Lung microvascular endothelial cell (primary cell): ENCODE data around the gene DEFB132. TPM values are rescaled to one million over a fixed set of nuclear protein-coding genes. Genes with fewer than 3 reads are reported as not detected.
A peak's percentile ranks its signal among the peaks of the same experiment; 100 is the strongest.

Experiments used
- DNase-seq, 2 donors: peaks; one replicate each; pipeline versions ENCODE4 v3.0.0 to v3.0.0-alpha.2; 2010; ENCODE audit warnings: low read depth in 2 of 2
- total RNA-seq: library from RNA; depleted of rRNA; stranded (reverse); fragments of >200 nt; gene quantifications from 2 replicates; pipeline ENCODE4 v1.2.1, GENCODE V29; 2014

The DEFB132 gene
- total RNA-seq, 1 donor from 2014 or later, result not detected

- DNase-seq, result no peak
These were observed 6.2 kb downstream of the DEFB132 start for GRCh38 chr20:263701-264100.

- peak; percentile 79 to 84 for DNase-seq
These were observed 9.4 kb downstream of the DEFB132 start for GRCh38 chr20:266596-267562.

GRCh38 chr20:270517-270916, 13.0 kb downstream of the DEFB132 start:
- no peak for DNase-seq

- DNase-seq, result no peak
These were observed 13.5 kb downstream of the DEFB132 start for GRCh38 chr20:271069-271468.

DNA sequence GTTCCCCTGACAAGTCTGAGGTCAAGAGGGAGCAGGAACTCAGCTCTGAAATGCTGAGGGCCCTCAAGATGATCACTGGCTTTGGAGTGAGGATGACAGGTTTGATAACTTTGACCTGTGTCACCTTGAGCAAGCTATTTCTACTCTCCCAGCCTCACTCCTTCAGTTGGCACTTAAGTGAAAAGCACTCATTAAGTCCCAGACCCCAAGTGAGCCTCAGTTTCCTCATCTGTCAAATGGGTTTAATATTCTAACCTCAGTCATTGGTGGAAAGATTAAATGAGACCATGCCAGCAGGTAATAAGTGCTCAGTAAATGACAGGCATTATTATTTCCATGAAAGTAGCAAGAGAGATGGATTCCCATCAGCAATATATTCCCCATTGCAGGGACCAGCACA, 14.0 kb downstream of the DEFB132 start:
- DNase-seq, result no peak

DNA sequence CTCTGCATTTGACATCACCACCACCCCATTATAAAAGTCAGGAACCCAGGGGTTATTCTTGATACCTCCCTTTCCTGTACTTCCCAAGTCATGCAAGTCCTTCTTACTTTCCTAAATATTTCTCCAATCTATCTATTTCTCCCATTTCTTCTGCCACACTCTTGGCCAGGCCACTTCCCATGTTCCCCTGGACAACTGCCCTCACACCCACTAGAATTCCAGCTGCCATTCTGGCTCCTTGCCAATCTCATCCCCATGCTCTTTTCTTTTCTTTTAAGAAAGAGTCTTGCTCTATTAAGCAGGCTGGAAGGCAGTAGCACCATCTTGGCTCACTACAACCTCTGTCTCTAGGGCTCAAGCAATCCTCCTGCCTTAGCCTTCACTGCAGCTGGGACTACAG, 15.2 kb downstream of the DEFB132 start:
- DNase-seq, result no peak

DNA sequence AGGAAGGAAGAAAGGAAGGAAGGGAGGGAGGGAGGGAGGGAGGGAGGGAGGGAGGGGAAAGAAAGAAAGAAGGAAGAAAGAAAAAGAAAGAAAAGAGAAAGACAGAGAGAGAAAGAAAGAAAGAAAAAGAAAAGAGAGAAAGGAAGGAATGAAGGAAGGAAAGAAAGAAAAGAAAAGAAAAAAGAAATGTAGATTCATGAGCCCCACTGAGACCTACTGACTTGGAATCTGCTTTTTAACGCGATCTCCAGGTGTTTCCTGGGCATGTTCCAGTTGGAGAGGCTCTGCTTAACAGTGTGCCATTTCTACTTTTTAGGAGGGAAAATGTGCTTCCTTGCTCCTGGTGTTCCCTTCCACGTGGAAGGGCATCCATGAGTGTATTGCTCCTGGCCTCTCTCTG, 16.4 kb downstream of the DEFB132 start:
- no peak for DNase-seq

DNA sequence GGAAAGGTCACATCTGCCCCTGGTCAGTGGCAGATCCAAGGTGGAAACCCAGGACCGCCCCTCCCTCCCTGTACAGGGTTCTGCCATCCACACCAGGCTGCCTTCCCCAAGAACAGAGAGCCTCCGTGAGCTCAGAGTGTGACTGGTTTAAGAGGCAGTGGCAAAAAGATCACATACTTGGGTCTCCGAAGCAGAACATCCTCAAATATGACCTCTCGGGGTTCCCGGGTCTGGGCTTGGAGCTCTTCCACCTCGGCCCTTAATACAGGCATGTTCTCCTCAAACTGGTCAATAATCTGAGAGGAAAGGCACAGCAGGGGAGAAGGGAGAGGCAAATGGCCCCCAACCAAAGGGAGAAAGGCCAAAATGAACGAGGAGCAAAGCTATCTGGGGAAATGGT, 18.3 kb downstream of the DEFB132 start:
- no peak for DNase-seq

DNA sequence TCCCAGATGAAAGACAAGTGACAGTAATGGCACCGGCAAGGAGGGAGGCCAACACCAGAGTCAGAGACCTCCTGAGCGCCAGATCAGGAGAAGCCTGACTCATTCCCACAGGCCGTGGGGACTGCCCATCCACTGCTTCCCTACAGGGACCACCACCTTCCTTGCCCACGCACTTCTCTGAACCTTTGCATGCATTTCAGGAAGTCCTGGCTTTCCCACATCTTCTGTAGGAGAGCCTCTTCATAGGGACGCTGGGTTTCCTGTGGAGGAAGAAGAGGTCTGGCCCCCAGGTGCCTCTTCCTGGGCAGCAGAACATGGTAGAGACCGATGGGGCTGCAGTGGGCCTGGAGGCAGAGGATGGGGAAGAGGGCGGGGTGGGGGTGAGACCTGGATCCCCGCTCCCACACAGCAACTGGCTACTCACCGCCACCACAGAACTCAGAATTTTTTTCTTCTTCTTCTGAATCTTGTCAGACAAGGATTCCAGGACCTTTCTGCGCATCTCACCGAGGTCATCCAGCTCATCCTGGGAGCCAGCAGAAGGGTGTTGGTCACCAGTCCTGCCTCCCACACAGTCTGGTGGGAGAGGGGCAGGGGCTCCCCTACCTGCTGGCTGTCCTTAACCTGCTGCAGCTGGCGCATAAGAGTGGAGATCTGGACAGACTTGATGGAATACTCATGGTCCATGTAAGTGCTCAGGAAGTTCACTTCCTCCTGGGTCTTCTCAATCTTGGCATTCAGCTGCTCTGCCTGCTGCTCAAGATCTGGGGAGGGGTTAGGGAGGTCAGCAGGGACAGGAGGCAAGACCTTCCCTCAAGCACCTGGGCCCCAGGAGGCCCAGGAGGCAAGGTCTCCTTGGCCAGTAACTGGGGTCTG, 19.3 kb downstream of the DEFB132 start:
- no peak for DNase-seq

- DNase-seq, result no peak
These were observed 19.9 kb downstream of the DEFB132 start for GRCh38 chr20:277496-277781.

GRCh38 chr20:278181-278580, 20.7 kb downstream of the DEFB132 start:
- DNase-seq, result no peak

GRCh38 chr20:278607-279571, 21.4 kb downstream of the DEFB132 start:
- DNase-seq, result peak; percentile 17 to 87

GRCh38 chr20:284172-284571, 26.6 kb downstream of the DEFB132 start:
- DNase-seq, result no peak

DNA sequence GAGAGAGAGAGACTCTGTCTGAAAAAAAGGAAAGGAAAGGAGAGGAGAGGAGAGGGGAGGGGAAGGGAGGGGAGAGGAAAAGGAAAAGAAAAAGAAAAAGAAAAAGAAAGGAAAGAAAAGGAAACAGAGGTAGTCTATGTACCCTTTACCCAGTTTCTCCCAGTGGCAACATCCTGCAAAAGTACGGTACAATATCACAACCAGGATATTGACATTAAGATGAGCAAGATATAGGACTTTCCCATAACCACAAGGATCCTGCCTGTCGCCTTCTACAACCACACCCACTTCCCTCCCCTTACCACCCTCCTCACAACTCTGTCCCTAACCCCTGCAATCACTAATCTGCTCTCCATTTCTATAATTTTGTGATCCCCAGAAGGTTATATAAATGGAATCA, 29.0 kb downstream of the DEFB132 start:
- no peak for DNase-seq

GRCh38 chr20:288956-289692, 31.6 kb downstream of the DEFB132 start:
- peak; percentile 12 to 49 for DNase-seq

- peak in 1 of 2 donors; percentile 10 for DNase-seq
These were observed 32.2 kb downstream of the DEFB132 start for GRCh38 chr20:289693-290083.

GRCh38 chr20:290084-290831, 32.7 kb downstream of the DEFB132 start, which contains the start of gene C20orf96:
Gene C20orf96, minus strand, starts transcription at chr20:290750. Its CDS starts 140 bp downstream, at chr20:290610.
- peak; percentile 76 to 94 for DNase-seq

DNA sequence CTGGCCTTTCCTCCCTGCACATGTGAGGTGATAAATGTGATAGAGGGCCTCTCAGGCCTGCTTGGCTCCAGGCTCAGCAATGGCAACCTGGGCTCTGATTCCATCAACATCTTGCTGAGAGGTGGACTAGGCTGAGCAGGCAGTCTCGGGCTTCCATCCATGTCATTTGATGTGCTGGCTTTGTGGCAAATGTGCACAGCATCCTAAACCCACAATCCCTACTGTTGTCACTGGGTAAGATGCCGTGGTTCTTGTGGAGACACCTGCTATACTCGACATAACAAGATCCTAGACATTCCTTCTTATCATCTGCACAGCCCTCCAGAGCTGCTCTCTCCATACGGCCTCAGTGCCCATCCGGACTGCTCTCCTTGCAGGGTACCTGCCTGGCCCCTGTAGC, 37.1 kb downstream of the DEFB132 start:
- DNase-seq, result no peak

DNA sequence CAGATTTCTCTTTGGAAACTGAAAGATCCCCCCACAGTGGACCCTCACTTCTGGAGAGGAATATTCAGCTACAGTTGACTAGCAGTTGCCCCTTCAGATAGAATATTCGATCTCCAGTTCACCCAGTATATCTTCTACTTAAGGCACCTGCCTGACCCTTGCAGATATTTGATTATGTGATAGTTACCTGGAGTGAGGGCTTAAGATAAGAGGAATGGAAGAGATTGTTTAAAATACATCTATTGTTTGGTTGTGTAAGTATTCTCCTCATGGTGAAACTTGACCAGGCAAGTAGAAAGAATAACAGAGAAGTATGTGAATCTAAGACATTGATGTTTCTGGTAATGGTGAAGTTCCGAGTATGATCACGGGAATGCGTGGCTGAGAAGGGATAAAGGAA, 38.3 kb downstream of the DEFB132 start:
- DNase-seq, result no peak
